Astrocyte of the cerebellum (primary cell): Measurements from ENCODE around the gene FAM118A.
A peak's percentile ranks its signal among the peaks of the same experiment; 100 is the strongest.

Experiments used
- DNase-seq: peaks from one replicate; pipeline ENCODE4 v3.0.0-alpha.2; 2011; ENCODE audit warnings: low read depth
- H3K4me3 ChIP-seq: 2 replicates; pipeline ENCODE4 v1.5.1; 2011; ENCODE audit warnings: mild to moderate bottlenecking, low read depth, low read length, moderate library complexity
- in situ Hi-C: cut with HindIII; loops from 2 replicates; pipeline ENCODE4 v1.10.0; 2017; ENCODE audit warnings: low sequenced_read_pairs
- TF ChIP-seq, protein P1 (sequence below): IDR thresholded peaks from 2 replicates; pipeline ENCODE4 v1.5.1; 2012; ENCODE audit warnings: low read length, low read depth, moderate library complexity, mild to moderate bottlenecking; ENCODE audit errors: missing control alignments

FAM118A gene

DNA sequence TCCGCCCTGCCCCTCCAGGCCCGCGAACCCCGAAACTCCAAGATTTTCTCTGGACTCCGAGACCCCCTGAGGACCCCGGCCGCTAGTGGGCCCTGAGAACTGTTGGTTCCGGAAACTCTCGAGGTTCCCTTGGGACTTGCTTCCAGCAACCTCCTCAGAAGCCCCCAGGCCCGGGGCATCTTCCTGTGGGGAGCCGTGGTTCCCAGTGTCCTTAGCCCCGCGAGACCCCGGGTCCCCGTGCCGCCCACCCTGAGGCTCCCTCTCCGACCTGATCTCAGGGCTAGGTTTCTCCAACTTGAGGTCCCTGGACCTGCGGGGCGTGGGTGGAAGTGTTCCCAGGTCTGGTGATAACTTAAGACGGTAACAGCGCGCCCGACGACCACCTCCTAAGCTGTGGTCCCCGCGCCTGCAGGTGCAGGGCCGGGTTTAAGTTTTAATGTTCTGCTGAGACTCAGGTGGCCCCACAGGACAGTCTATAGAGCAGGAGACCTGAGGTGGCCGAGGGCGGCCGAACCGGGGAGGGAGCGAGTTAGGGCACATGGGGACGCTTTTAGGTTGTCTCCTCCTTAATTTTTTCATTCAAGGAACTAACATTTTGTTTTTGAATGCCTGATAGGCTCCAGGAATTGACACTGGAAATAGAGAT is 720 bp downstream of the FAM118A start:
- TF ChIP-seq, protein P1, sequence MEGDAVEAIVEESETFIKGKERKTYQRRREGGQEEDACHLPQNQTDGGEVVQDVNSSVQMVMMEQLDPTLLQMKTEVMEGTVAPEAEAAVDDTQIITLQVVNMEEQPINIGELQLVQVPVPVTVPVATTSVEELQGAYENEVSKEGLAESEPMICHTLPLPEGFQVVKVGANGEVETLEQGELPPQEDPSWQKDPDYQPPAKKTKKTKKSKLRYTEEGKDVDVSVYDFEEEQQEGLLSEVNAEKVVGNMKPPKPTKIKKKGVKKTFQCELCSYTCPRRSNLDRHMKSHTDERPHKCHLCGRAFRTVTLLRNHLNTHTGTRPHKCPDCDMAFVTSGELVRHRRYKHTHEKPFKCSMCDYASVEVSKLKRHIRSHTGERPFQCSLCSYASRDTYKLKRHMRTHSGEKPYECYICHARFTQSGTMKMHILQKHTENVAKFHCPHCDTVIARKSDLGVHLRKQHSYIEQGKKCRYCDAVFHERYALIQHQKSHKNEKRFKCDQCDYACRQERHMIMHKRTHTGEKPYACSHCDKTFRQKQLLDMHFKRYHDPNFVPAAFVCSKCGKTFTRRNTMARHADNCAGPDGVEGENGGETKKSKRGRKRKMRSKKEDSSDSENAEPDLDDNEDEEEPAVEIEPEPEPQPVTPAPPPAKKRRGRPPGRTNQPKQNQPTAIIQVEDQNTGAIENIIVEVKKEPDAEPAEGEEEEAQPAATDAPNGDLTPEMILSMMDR, result no peak
- peak overlapping the region; percentile 81 for H3K4me3 ChIP-seq
- in situ Hi-C loops, result no loop called here
- no peak for DNase-seq

DNA sequence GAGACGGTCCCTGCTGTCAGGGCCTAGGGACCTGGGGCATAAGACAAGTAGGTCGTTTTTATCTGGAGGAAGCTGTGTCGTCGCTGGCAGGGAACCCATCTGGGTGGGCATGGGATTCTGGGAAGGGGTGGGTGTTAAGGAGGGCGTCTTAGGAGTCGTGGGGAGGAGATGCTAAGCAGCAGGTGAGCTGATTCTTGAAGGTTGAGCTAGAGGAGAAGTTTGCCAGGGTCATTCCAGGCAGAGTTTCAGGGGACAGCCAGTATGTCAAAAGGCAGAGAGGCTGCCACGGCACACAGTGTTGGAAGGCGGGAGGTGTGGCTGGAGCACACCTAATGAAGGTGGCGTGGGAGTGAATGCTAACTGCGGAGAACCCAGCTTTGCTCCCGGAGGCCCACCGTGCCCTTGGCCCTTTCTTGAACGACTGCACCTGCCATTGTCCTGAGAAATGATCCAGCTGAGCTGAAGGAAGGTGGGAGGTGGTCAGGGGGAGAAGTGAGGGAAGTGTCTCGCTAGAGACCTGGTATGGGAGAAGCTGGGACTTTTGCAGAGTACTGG is 1.3 kb downstream of the FAM118A start:
- TF ChIP-seq, protein P1, result no peak
- in situ Hi-C loops, result no loop called here
- no peak for DNase-seq
- peak overlapping the region; percentile 81 for H3K4me3 ChIP-seq

DNA sequence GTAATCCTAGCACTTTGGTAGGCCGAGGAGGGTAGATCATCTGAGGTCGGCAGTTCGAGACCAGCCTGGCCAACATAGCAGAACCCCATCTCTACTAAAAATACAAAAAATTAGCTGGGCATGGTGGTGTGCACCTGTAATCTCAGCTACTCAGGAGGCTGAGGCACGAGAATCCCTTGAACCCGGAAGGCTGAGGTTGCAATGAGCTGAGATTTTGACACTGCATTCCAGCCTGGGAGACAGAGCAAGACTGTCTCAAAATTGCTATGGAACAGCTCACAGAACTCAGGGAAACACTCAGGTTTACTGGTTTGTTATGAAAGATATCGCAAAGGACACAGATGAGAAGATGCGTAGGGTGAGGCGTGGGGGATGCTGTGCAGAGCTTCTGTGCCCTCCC is 2.7 kb downstream of the FAM118A start:
- no peak overlapping the region for H3K4me3 ChIP-seq
- DNase-seq, result no peak
- TF ChIP-seq, protein P1, result no peak
- in situ Hi-C loops, result no loop called here

DNA sequence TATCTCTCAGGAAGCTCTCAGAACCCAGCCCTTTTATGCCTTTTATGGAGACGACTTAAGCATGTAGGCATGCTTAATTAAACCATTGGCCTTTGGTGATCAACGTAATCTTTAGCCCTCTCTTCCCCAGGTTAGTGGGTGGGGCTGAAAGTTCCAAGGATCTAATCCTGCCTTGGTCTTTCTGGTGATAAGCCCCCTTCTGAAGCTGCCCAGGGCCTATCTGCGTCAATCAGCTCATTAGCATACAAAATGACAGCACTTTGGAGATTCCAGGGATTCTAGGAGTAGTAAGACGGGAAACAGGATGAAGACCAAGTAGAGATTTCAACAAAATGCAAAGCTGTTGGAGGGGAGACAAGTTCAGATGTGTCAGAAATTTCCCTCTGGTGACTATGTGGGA is 3.1 kb downstream of the FAM118A start:
- H3K4me3 ChIP-seq, result no peak overlapping the region
- in situ Hi-C loops, result no loop called here
- TF ChIP-seq, protein P1, result no peak
- no peak for DNase-seq

DNA sequence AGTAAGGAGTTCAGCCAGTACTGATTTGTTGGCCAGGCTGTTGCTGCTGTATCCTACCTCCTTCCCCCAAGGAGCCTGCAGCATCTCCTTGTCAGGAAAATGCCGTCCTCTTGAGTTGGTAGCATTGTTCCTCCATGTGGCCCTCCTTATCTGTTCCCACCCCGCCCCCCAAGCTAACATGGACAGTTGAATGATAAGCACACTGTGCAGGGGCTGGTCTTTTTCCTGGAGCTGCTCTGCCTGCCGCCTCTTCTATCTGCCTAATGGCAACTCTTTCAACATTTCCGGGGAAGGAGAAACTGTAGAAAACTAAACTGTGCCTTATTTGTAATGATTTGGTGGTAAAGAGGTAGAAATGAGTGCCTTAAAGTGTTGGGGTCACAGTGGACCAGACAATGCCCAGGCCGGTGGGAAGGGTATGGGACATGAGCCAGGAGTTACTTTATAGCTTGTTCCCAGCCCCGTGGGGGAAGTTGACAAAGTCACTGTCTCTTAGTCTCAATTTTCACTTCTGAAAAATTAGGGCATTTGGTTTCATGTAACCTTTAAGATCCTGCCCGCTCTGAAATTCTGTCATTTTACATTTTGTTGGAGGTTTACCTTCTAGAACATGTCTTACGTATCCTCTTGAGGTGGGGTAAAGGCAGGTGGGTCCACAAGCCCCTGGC is 4.5 kb downstream of the FAM118A start:
- H3K4me3 ChIP-seq, result no peak overlapping the region
- in situ Hi-C loops, result no loop called here
- TF ChIP-seq, protein P1, result no peak
- no peak for DNase-seq

DNA sequence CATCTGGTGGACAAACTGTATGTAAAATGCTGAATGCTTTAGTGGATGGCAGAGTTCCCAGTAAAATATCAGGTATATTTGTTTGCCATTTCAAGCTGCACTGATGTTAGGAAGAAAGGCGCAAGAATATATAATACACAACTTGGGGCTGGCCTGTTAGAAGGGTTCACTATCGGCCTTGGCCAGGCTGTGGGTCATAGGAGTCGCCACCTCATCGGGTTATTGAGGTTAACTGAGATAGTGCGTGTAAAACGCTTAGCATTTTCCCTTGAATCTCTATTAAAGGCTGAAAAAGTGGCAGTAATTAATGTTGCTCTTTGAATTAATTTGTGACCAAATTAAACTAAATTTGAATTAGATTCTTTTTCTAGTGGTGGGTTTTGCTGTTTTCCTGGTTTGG is 5.1 kb downstream of the FAM118A start:
- no peak overlapping the region for H3K4me3 ChIP-seq
- TF ChIP-seq, protein P1, result no peak
- in situ Hi-C loops, result no loop called here
- DNase-seq, result no peak
